Activated CD8-positive, alpha-beta memory T cell treated with anti-CD3 and anti-CD28 coated beads, Interleukin-2, amount 50 U/mL, for 1 hour (primary cell): ENCODE measurements around the gene MDH1B.

Source experiments
- DNase-seq: peaks from one replicate; pipeline ENCODE4 v3.0.0-alpha.2; 2020; ENCODE audit errors: extremely low read depth

The MDH1B gene

DNA sequence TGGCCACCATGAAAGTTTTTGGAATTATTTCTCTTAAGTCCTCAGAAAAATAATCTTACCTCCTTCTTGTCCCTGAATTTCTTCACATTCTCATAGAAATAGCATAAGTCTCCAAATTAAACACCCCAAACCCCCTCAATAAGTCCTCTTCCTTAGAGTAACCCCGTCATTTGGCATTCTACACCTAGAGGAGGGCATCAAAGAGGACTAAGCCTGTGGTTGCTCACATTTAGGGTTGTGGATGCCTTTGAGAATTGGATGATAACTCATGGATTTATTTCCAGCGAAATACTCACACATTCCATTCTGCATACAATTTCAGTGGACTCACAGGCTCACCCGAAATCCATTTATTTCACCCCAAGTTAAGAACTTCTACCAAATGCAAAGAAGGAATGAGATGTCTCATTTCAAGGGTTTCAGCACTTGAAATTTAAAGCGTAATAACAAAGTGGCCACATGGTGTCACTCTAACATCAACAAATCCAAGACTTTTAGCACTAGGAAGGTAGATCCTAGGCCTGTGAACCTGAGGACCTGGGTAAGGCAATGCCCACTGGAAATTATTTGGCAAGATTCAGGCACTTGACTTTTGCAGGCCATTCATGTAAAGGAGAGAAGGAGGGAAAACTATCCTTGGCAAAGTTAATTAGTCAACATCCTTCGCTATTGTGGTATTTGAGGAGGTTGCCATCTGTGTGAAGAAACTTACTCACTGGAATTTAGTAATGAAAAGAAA is 71.6 kb downstream of the MDH1B start:
- DNase-seq: no peak

GRCh38 chr2:206692971-206693370 is 72.2 kb downstream of the MDH1B start:
- no peak for DNase-seq

DNA sequence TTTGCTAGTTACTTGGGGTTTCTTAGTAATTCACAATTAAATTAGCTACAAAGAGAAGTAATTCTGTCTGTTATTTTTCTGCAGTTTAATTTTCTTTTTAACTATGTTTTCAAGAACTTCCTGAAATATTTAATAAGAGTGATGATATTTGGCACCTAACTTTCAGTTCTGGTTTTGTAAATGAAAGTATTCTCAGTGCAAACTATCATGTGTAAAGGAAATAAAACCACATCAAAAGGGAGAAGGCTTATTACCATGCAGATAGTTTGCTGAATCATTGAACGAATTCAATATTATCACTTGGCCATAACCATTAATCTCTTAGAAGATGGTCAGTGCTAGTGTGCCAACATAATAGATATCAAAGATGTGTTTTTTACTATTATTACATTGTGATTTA is 76.1 kb downstream of the MDH1B start:
- no peak for DNase-seq

DNA sequence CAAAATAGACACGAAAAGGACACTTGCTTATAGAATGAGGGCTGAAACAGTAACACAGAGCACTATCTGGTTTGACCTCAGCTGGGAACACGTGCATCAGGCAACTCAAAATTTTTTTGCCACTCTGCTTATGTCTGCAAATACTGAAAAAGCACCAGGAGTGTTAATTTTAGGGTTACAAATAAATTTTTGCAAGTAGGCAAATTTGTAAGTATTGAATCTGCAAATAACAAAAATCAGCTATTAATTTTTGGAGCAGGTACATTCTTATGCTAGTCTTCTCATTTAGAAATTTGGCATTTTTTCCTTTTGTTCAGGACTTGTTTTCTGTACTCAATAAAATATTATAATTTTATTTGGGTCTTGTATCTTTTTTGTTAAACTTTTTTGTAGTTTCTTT is 76.7 kb downstream of the MDH1B start:
- no peak for DNase-seq
